ENCODE results near the gene PABPN1L.

PABPN1L gene

GRCh38 chr16:88883117-88883895 is 16.8 kb upstream of the PABPN1L start:
- ATAC-seq: no peak

- no peak for ATAC-seq
These were observed 16.0 kb upstream of the PABPN1L start for GRCh38 chr16:88882358-88883030.

- no peak for ATAC-seq
These were observed 15.4 kb upstream of the PABPN1L start for GRCh38 chr16:88881675-88882357.

- ATAC-seq: no peak
These were observed 14.7 kb upstream of the PABPN1L start for GRCh38 chr16:88881007-88881615.

- no peak for ATAC-seq
These were observed 14.0 kb upstream of the PABPN1L start for GRCh38 chr16:88880226-88881006.

GRCh38 chr16:88879788-88880055 is 13.3 kb upstream of the PABPN1L start:
- ATAC-seq: no peak

GRCh38 chr16:88878967-88879787 is 12.7 kb upstream of the PABPN1L start:
- ATAC-seq: no peak

- no peak for ATAC-seq
These were observed 11.9 kb upstream of the PABPN1L start for GRCh38 chr16:88878356-88878755.

GRCh38 chr16:88877564-88878289 is 11.3 kb upstream of the PABPN1L start:
- no peak for ATAC-seq

GRCh38 chr16:88876942-88877526 is 10.6 kb upstream of the PABPN1L start:
- no peak for ATAC-seq

- no peak for ATAC-seq
These were observed 9.3 kb upstream of the PABPN1L start for GRCh38 chr16:88875703-88876234.

- ATAC-seq: no peak
These were observed 8.6 kb upstream of the PABPN1L start for GRCh38 chr16:88874938-88875599.

- ATAC-seq: no peak
These were observed 6.3 kb upstream of the PABPN1L start for GRCh38 chr16:88872650-88873331.

GRCh38 chr16:88871730-88872416 is 5.4 kb upstream of the PABPN1L start:
- ATAC-seq: no peak

- no peak for ATAC-seq
These were observed 4.9 kb upstream of the PABPN1L start for GRCh38 chr16:88871349-88871702.

GRCh38 chr16:88870608-88871348 is 4.3 kb upstream of the PABPN1L start:
- peak in 1 of 2 donors; percentile 31 for ATAC-seq

GRCh38 chr16:88869673-88869980 is 3.2 kb upstream of the PABPN1L start:
- ATAC-seq: no peak

Measured in activated CD4-positive, CD25-positive, alpha-beta regulatory T cell treated with anti-CD3 and anti-CD28 coated beads, Interleukin-2, amount 50 U/mL, for 24 hours (primary cell).